Fibroblast of lung (primary cell): ENCODE data around the gene BCAS3. TPM values are rescaled to one million over a fixed set of nuclear protein-coding genes. Genes with fewer than 3 reads are reported as not detected.
A peak's percentile ranks its signal among the peaks of the same experiment; 100 is the strongest.

Experiments
- DNase-seq, 2 donors: peaks; one replicate each; pipeline versions ENCODE4 v3.0.0 to v3.0.0-alpha.2; 2010; ENCODE audit warnings: low read depth in 2 of 2
- H2AFZ ChIP-seq: 2 replicates; pipeline ENCODE4 v1.5.1; 2012; ENCODE audit warnings: low read length, control low read depth, inconsistent platforms
- H3K27ac ChIP-seq: 2 replicates; pipeline ENCODE4 v1.5.1; 2011; ENCODE audit warnings: low read length, control low read depth; ENCODE audit not compliant: insufficient read depth
- H3K27me3 ChIP-seq: 2 replicates; pipeline ENCODE4 v1.5.1; 2011; ENCODE audit warnings: mild to moderate bottlenecking, low read length; ENCODE audit not compliant: control insufficient read depth, insufficient read depth
- H3K36me3 ChIP-seq: 2 replicates; pipeline ENCODE4 v1.5.1; 2011; ENCODE audit warnings: low read length; ENCODE audit not compliant: control insufficient read depth, insufficient read depth
- H3K4me1 ChIP-seq: 2 replicates; pipeline ENCODE4 v1.5.1; 2011; ENCODE audit warnings: low read length; ENCODE audit not compliant: control insufficient read depth, insufficient read depth; ENCODE audit errors: extremely low read depth
- H3K4me2 ChIP-seq: 2 replicates; pipeline ENCODE4 v1.5.1; 2011; ENCODE audit warnings: low read length, control low read depth; ENCODE audit not compliant: insufficient read depth; ENCODE audit errors: extremely low read depth
- H3K4me3 ChIP-seq, 4 experiments: fragments of 200-600 bp in 1 of 4; sonication (generic) in 1 of 4; replicated peaks in 1 of 4; 2 replicates each; pipeline ENCODE4 v1.5.1; 2011 to 2016; ENCODE audit warnings: low read length in 4 of 4, low read depth in 3 of 4, mild to moderate bottlenecking in 3 of 4, control low read depth in 2 of 4, inconsistent platforms in 1 of 4, mixed read lengths in 1 of 4; ENCODE audit not compliant: insufficient read depth in 1 of 4; ENCODE audit errors: control extremely low read depth in 1 of 4
- H3K79me2 ChIP-seq: 2 replicates; pipeline ENCODE4 v1.5.1; 2012; ENCODE audit warnings: mild to moderate bottlenecking, low read length, inconsistent platforms; ENCODE audit not compliant: control insufficient read depth, insufficient read depth
- H3K9ac ChIP-seq: 2 replicates; pipeline ENCODE4 v1.5.1; 2011; ENCODE audit warnings: mild to moderate bottlenecking, low read length, control low read depth; ENCODE audit not compliant: insufficient read depth
- H3K9me3 ChIP-seq: 2 replicates; pipeline ENCODE4 v1.5.1; 2012; ENCODE audit warnings: low read depth, low read length; ENCODE audit not compliant: control insufficient read depth, insufficient read depth
- H4K20me1 ChIP-seq: 2 replicates; pipeline ENCODE4 v1.5.1; 2011; ENCODE audit warnings: low read length; ENCODE audit not compliant: control insufficient read depth, insufficient read depth; ENCODE audit errors: extremely low read depth
- EZH2 ChIP-seq: IDR thresholded peaks from 2 replicates; pipeline ENCODE4 v1.5.1; 2012; ENCODE audit warnings: low read length, control low read depth, mild to moderate bottlenecking; ENCODE audit errors: missing control alignments
- polyA plus RNA-seq, 2 donors: library from polyadenylated mRNA; depleted of rRNA in 1 of 2; stranded (reverse) in 1 of 2; unstranded in 1 of 2; fragments of >200 nt; gene quantifications; 2 replicates each; pipeline ENCODE4 v1.2.1, GENCODE V29; 2011 to 2012; ENCODE audit warnings: missing spikeins in 1 of 2
- total RNA-seq: library from RNA; depleted of rRNA; stranded (reverse); fragments of >200 nt; gene quantifications from 2 replicates; pipeline ENCODE4 v1.2.1, GENCODE V29; 2014
- TF ChIP-seq, protein P1 (sequence below), 2 donors: IDR thresholded peaks in 1 of 2; conservative IDR thresholded peaks in 1 of 2; 1 replicate in 1 of 2; 2 replicates in 1 of 2; pipeline ENCODE4 v1.5.1; 2011 to 2012; ENCODE audit warnings: low read length in 2 of 2, control low read depth in 1 of 2, inconsistent platforms in 1 of 2, low read depth in 1 of 2, mild to moderate bottlenecking in 1 of 2

The BCAS3 gene
- total and polyA plus RNA-seq, 2 donors (not counting 1 experiment from before 2014, with no cell fraction given), result 9.9 to 43.6 TPM

- H3K27ac ChIP-seq, result no peak overlapping the region
- H3K79me2 ChIP-seq, result no peaks in the 10 kb centered on the region
- H3K9ac ChIP-seq, result no peak overlapping the region
- no peak overlapping the region for H3K4me2 ChIP-seq
- H3K9me3 ChIP-seq, result no peaks in the 10 kb centered on the region
- no peak for TF ChIP-seq EZH2
- TF ChIP-seq, protein P1, sequence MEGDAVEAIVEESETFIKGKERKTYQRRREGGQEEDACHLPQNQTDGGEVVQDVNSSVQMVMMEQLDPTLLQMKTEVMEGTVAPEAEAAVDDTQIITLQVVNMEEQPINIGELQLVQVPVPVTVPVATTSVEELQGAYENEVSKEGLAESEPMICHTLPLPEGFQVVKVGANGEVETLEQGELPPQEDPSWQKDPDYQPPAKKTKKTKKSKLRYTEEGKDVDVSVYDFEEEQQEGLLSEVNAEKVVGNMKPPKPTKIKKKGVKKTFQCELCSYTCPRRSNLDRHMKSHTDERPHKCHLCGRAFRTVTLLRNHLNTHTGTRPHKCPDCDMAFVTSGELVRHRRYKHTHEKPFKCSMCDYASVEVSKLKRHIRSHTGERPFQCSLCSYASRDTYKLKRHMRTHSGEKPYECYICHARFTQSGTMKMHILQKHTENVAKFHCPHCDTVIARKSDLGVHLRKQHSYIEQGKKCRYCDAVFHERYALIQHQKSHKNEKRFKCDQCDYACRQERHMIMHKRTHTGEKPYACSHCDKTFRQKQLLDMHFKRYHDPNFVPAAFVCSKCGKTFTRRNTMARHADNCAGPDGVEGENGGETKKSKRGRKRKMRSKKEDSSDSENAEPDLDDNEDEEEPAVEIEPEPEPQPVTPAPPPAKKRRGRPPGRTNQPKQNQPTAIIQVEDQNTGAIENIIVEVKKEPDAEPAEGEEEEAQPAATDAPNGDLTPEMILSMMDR (conservative IDR thresholded peaks at IDR 0.05 in 1 of 2, IDR thresholded peaks at IDR 0.05 in 1 of 2; ENCODE audit: low read depth in 1 of 2, low read length in 2 of 2), result no peak
- DNase-seq, result peak in 1 of 2 donors; percentile 72
- no peak overlapping the region for H3K4me3 ChIP-seq
- H3K27me3 ChIP-seq, result no peaks in the 10 kb centered on the region
- H4K20me1 ChIP-seq, result no peaks in the 10 kb centered on the region
- no peaks in the 10 kb centered on the region for H3K36me3 ChIP-seq
- no peak overlapping the region for H2AFZ ChIP-seq
- H3K4me1 ChIP-seq, result peaks cover 22% of the 10 kb centered on the region
Observed at GRCh38 chr17:61221597-61222471, 544.2 kb downstream of the BCAS3 start.

DNA sequence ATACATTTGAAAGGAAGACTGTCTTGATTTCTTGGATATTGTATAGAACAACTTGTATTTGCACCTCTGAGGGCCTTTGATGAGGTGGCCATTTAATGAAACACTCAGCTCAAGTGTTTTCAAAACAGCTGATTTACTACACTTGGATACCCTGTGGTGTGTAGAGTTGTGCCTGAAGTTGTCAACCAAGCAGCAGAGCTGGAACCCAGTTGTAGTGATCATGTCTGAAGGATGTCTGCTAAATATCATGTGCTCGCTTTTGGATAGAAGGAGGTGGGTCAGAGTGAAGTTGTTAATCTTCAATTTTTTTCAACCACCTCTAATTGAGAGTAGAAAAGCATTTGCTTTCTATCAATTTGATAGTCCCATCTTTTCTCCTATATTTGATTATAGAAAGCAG lies 546.1 kb downstream of the BCAS3 start:
- no peaks in the 10 kb centered on the region for H4K20me1 ChIP-seq
- no peak overlapping the region for H3K4me3 ChIP-seq
- no peak overlapping the region for H3K4me2 ChIP-seq
- H3K9ac ChIP-seq, result no peak overlapping the region
- H3K79me2 ChIP-seq, result no peaks in the 10 kb centered on the region
- no peak overlapping the region for H3K27ac ChIP-seq
- H3K9me3 ChIP-seq, result no peaks in the 10 kb centered on the region
- TF ChIP-seq, protein P1 (conservative IDR thresholded peaks at IDR 0.05 in 1 of 2, IDR thresholded peaks at IDR 0.05 in 1 of 2; ENCODE audit: low read depth in 1 of 2, low read length in 2 of 2), result no peak
- TF ChIP-seq EZH2, result no peak
- DNase-seq, result no peak
- H3K4me1 ChIP-seq, result peaks cover 6% of the 10 kb centered on the region
- no peaks in the 10 kb centered on the region for H3K27me3 ChIP-seq
- H3K36me3 ChIP-seq, result no peaks in the 10 kb centered on the region
- H2AFZ ChIP-seq, result no peak overlapping the region

DNA sequence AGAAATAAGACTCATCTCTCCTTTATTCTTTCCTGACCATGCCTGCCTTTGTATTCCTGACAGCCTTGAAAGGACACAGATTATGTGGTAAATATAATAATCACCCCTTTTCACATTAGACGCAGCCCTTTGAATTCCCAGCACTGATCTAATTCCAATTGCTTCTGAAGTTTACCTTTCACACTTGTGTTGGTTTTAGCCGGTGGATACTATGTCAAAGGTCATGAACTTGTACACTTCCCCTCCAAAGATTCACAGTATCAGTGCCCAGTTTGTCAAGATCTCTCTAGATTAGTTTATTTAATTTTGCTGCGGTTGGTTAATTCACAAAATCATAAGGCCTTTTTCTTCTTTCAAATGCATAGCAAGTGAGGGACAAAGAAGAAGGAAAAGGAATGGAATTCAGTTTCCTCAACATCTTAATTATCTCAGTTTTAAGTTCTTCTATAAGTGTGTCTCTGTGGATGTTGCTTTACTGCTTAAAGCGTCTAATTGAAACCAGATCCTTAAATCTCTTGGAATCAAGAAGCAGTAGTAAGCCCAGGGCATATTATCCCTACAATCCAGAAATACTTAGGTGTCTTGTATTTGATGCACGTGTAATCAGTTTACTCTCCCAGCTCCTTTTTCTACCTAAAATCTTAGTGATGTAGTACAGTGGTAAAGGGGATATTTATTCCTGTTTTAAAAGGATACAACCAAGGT lies 547.7 kb downstream of the BCAS3 start:
- H3K4me2 ChIP-seq, result no peak overlapping the region
- TF ChIP-seq EZH2, result no peak
- TF ChIP-seq, protein P1 (conservative IDR thresholded peaks at IDR 0.05 in 1 of 2, IDR thresholded peaks at IDR 0.05 in 1 of 2; ENCODE audit: low read depth in 1 of 2, low read length in 2 of 2), result no peak
- no peaks in the 10 kb centered on the region for H3K36me3 ChIP-seq
- H2AFZ ChIP-seq, result no peak overlapping the region
- no peaks in the 10 kb centered on the region for H4K20me1 ChIP-seq
- no peak overlapping the region for H3K9ac ChIP-seq
- no peaks in the 10 kb centered on the region for H3K4me1 ChIP-seq
- no peaks in the 10 kb centered on the region for H3K79me2 ChIP-seq
- H3K4me3 ChIP-seq, result no peak overlapping the region
- H3K9me3 ChIP-seq, result no peaks in the 10 kb centered on the region
- DNase-seq, result no peak
- H3K27me3 ChIP-seq, result no peaks in the 10 kb centered on the region
- no peak overlapping the region for H3K27ac ChIP-seq
